Adrenal gland (tissue), 5 donors: ENCODE results near the gene LYZL6.

Experiments used
- CTCF ChIP-seq, 6 experiments: fragments of 450-650 bp in 4 of 6; fragments of 200-600 bp in 2 of 6; sonication (generic) in 1 of 6; IDR thresholded peaks; 1 replicate in 5 of 6; 2 replicates in 1 of 6; pipeline versions ENCODE4 v1.5.1 to v1.8.0; 2016 to 2021; ENCODE audit warnings: antibody characterized with exemption in 6 of 6, mild to moderate bottlenecking in 2 of 6, moderate library complexity in 1 of 6
- POLR2A ChIP-seq, 2 donors: fragments of 450-650 bp; IDR thresholded peaks; one replicate each; pipeline ENCODE4 v1.6.1; 2017; ENCODE audit warnings: antibody characterized with exemption in 2 of 2, mild to moderate bottlenecking in 2 of 2, moderate library complexity in 1 of 2
- donor health status: DM: no; HTN: no; CAD: no.

DNA sequence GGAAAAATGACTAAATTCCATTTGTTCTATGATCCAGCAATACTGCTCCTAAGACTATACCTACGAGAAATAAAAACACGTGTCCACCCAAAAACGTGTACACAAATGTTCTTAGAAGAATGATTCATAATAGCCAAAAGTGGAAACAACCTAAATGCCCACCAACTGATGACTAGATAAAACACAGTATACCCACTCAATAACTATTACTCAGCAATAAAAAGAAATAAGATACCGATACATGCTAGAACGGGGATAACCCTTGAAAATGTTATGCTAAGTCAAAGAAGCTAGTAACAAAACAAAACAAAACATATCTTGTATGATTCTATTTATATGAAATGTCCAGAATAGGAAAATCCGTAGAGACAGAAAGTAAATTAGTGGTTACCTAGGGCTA, 20.1 kb upstream of the LYZL6 start:
- TF ChIP-seq CTCF (IDR thresholded peaks at IDR 0.05), result no peak
- TF ChIP-seq POLR2A (IDR thresholded peaks at IDR 0.05), result no peak
